Measurements from ENCODE around the gene TSGA10IP. TPM values are rescaled to one million over a fixed set of nuclear protein-coding genes. Genes with fewer than 3 reads are reported as not detected.

TSGA10IP gene
- total and polyA plus RNA-seq, 2 donors (not counting 1 experiment from before 2014, with no cell fraction given), result not detected

DNA sequence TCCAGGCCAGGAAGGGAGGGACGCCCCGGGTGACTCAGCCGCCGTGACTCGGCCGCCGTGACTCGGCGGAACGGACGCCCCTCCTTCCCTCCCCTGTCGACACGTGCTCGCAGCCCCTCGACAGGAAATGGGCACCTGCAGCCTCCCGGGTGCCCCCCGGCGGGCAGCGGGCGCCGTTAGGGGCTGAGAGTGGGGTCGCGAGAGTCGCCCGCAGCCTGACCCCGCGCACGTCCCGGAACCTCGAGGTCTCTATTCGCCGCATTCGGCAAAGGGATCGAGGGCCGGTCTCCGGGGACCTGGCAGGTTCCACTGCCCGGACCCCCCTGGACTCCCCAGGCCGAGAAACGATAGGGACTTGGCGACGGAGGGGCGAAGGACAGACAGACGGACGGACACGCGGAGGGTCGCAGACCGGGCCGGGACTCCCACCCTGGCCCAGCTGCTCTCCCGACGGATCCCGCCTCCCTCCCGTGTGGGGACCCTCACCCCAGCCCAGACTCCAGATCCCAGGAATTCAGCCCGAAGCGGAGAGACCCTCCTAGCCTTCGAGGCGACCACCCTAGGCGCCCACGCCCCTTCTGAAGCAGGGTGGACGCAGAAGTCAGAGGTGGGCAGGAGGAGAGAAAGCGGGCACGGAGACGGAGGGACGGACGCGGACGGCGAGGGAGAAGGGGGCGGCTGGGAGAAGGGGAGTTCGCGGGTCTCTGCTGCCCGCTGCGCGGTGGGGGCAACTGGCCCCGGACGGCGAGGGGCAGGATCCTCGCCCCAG is 45.7 kb upstream of the TSGA10IP start:
- H3K27ac ChIP-seq (ENCODE audit: low read length in 2 of 2), result no peak overlapping the region
- peak overlapping the region; percentile 71 for H3K9ac ChIP-seq (ENCODE audit: low read length)
- ATAC-seq (ENCODE audit: low read depth) (no peak), DNase-seq (peak; percentile 56)
- CTCF ChIA-PET, result interaction anchor here (1.3 to 4.0 kb wide), 4 partner anchors 9 to 15 kb away, joined by 7 to 44 read pairs (median 14); partner anchors contain the start of genes CCDC85B and FIBP
- no peaks in the 10 kb centered on the region for H3K79me2 ChIP-seq (ENCODE audit: control insufficient read depth, insufficient read depth, low read length)
- Mint-ChIP-seq H3K4me1 (peaks cover 10% of the 10 kb centered on the region), H3K27ac (no peak overlapping the region), H3K4me3 (peak overlapping the region; percentile 73), H3K9me3 (ENCODE audit: insufficient read depth) (no peaks in the 10 kb centered on the region), H3K27me3 (peaks cover 15% of the 10 kb centered on the region)
- no peaks in the 10 kb centered on the region for H3K36me3 ChIP-seq (replicated peaks in 1 of 2; ENCODE audit: control extremely low read depth in 1 of 2, control insufficient read depth in 1 of 2, extremely low read depth in 1 of 2, insufficient read depth in 2 of 2, low read length in 1 of 2)
- WGBS (ENCODE audit: insufficient coverage), result 4% methylated on average over 77 of the region's 78 CpGs
- TF ChIP-seq, protein P1, sequence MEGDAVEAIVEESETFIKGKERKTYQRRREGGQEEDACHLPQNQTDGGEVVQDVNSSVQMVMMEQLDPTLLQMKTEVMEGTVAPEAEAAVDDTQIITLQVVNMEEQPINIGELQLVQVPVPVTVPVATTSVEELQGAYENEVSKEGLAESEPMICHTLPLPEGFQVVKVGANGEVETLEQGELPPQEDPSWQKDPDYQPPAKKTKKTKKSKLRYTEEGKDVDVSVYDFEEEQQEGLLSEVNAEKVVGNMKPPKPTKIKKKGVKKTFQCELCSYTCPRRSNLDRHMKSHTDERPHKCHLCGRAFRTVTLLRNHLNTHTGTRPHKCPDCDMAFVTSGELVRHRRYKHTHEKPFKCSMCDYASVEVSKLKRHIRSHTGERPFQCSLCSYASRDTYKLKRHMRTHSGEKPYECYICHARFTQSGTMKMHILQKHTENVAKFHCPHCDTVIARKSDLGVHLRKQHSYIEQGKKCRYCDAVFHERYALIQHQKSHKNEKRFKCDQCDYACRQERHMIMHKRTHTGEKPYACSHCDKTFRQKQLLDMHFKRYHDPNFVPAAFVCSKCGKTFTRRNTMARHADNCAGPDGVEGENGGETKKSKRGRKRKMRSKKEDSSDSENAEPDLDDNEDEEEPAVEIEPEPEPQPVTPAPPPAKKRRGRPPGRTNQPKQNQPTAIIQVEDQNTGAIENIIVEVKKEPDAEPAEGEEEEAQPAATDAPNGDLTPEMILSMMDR (IDR thresholded peaks at IDR 0.05), result no peak
- TF ChIP-seq EZH2 (IDR thresholded peaks at IDR 0.05; ENCODE audit: borderline replicate concordance, insufficient read depth, low read depth, low read length, poor library complexity, severe bottlenecking), result no peak
- peak overlapping the region; percentile 95 for H3K4me2 ChIP-seq (replicated peaks; ENCODE audit: low read depth, low read length, poor library complexity, severe bottlenecking)
- peak overlapping the region; percentile 2 to 64 (median 52) for H3K4me3 ChIP-seq (ENCODE audit: control extremely low read depth in 1 of 5, extremely low read depth in 1 of 5, insufficient read depth in 1 of 5, low read depth in 2 of 5, low read length in 4 of 5)
- peaks cover 20% of the 10 kb centered on the region in 2 donors for H3K4me1 ChIP-seq (ENCODE audit: control insufficient read depth in 2 of 2, insufficient read depth in 2 of 2, low read length in 2 of 2)
- peak overlapping the region; percentile 68 for H2AFZ ChIP-seq (ENCODE audit: insufficient read depth, low read depth, low read length, poor library complexity, severe bottlenecking)
- intact Hi-C loops (cut with micrococcal nuclease), result loop anchor here (1.0 kb wide), 3 partner anchors 9 to 41 kb away; partner anchors contain the start of genes C11orf68, CCDC85B, CFL1 and DRAP1
- H3K9me3 ChIP-seq (ENCODE audit: control extremely low read depth in 1 of 3, control insufficient read depth in 2 of 3, insufficient read depth in 1 of 3, low read length in 2 of 3), result peaks cover 0 to 10% (median 0%) of the 10 kb centered on the region in 3 donors
- H3K27me3 ChIP-seq (replicated peaks in 1 of 4; ENCODE audit: control extremely low read depth in 1 of 4, control insufficient read depth in 3 of 4, insufficient read depth in 4 of 4, low read length in 3 of 4), result peaks cover 0 to 38% (median 12%) of the 10 kb centered on the region in 4 experiments
- POLR2A ChIA-PET, result interaction anchor here (4.4 kb wide), 1 partner anchor 10 kb away, joined by 33 read pairs; the partner anchor contains the start of genes CCDC85B and FIBP
- no peaks in the 10 kb centered on the region for H4K20me1 ChIP-seq (ENCODE audit: control insufficient read depth, insufficient read depth, low read length, poor library complexity, severe bottlenecking)

All from B cell (primary cell).